SHP77 (cell line): Measurements from ENCODE around the gene CARF.
A peak's percentile ranks its signal among the peaks of the same experiment; 100 is the strongest.
"Not testable (repeated sequence)": the region's sequence is repeated elsewhere in the genome, so short reads cannot be mapped to it uniquely, and the experiment has no call there.

Experiments
- DNase-seq, 2 experiments: peaks; one replicate each; lab custom pipeline; 2025; lab: John Stamatoyannopoulos, UW

Gene CARF

DNA sequence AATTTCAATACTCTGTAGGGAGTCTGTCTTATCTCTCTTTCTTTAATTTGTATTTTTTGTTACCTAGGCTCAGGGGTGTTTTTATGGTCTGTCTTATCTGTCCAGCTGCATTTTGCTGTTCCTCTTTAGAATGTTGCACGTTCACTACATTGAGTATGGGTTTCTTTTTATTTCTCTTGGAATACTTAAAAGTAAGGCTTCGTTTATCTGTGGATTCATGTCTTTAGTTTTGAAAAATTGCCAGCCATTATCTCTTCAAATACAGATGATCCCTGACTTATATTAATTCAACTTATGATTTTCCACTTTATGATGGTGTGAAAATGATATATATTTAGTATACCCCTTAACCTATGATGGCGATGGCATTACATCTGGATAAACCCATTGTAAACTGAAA is 26.9 kb downstream of the CARF start:
- DNase-seq = no peak

GRCh38 chr2:202941771-202942170 is 29.7 kb downstream of the CARF start:
- no peak for DNase-seq

DNA sequence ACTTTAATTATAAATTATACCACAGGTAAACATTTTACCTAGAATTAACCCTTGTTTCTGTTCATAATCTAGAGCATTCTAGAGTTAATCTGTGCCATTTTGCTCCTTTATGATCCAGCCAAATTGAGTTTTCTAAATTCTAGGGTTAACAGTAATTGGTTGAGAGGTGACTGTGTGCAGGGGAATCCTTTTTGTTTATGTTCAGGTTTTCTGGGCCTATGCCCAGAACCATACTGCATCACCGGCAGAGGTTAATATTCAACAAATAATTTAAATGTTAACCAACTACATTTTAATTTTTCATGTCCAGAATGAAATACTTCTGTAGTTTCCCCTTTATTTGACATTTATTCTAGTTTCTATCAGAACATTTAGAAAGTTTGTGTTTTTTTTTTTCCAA is 32.3 kb downstream of the CARF start:
- DNase-seq = no peak

DNA sequence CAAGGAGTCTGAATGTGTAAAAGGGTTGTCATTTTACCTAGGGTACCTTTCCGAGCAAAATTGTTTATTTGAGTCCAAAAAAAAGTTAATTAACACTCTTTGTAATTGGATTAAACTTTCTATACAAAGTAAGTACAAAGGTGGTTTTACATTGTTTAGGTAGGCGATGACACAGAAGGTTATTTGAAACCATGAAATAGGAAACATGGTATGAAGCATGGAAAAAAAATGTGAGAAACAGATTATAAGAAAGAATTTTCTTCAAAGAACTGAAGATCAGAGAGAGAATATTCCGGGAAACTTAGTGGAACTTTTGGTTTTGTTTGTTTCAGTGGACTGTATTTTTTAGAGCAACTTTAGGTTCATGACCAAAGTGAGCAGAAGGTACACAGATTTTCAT is 32.7 kb downstream of the CARF start:
- no peak for DNase-seq

GRCh38 chr2:202945497-202945896 is 33.4 kb downstream of the CARF start:
- no peak for DNase-seq

DNA sequence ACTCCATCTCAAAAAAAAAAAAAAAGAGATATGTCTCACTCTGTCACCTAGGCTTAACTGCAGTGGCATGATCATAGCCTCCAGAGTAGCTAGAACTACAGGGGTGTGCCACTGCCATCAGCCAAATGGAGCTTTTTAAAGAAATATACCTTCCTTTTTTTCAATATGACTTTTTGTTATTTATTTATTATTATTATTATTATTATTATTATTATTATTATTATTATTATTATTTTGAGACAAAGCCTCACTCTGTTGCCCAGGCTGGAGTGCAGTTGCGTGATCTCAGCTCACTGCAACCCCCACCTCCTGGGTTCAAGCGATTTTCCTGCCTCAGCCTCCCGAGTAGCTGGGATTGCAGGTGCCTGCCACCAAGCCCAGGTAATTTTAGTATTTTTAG is 37.3 kb downstream of the CARF start:
- not testable (repeated sequence) for DNase-seq

DNA sequence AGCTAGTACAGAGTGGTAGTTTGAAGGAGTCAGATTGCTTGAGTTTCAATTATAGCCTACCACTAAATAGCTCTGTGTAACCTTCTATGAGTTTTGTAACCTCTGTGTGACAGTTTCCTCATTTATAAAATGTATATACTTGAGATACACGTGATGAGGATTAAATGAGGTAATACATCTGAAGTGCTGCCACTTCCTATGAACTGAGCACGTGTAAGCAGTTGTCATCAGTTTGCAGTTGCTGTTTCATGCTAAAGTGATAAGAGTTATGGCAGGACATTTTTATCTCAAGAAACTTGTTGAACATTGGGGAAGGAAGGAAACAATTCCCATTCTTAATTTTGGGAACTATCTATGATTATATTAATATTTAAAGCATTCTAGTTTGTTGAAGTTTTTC is 38.5 kb downstream of the CARF start:
- DNase-seq = no peak

GRCh38 chr2:202960524-202960923 is 48.4 kb downstream of the CARF start:
- no peak for DNase-seq

GRCh38 chr2:202963712-202964111 is 51.6 kb downstream of the CARF start:
- no peak for DNase-seq

DNA sequence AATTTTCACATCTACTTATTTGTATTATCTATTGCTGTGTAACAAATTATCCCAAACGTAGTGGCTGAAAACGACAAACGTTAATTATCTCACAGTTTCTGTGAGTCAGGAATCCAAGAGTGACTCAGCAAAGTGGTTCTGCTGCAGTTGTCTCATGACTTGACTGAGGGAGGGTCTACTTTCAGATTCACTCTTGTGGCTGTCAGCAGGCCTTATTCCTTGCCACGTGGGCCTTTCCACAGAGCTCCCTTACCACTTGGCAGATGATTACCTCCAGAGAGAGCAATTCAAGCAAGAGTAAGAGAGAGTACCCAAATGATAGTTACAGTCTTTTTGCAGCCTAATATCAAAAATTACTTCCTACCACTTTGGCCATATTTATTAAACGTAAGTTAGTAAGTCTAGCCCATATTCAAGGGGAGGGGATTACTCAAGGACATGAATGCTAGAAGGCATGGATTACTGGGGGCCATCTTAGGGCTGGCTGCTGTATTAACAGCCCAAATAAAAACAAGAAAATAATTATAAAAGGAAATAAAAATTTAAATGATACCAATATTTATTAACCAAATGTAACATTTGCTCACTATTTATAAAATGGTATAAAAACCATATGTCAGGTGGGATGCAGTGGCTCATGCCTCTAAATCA is 53.9 kb downstream of the CARF start:
- DNase-seq = peak; percentile 3 to 7

GRCh38 chr2:202969404-202969803 is 57.3 kb downstream of the CARF start:
- DNase-seq = not testable (repeated sequence)

DNA sequence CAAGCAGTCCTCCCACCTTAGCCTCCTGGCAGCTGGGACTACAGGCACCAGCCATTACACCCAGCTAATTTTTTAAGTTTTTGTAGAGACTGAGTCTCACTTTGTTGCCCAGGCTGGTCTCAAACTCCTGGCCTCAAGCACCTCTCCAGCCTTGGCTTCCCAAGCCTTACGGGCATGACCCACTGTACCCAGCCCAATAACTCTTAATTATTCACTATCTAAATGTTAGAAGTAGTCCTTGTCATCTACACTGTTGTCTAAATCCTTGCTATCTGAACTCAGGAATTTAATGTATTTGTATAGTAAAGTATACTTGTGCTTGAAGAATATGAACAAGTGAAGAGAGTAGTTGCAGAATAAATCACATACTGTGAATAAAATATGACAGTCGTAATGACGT is 64.7 kb downstream of the CARF start:
- DNase-seq = no peak

DNA sequence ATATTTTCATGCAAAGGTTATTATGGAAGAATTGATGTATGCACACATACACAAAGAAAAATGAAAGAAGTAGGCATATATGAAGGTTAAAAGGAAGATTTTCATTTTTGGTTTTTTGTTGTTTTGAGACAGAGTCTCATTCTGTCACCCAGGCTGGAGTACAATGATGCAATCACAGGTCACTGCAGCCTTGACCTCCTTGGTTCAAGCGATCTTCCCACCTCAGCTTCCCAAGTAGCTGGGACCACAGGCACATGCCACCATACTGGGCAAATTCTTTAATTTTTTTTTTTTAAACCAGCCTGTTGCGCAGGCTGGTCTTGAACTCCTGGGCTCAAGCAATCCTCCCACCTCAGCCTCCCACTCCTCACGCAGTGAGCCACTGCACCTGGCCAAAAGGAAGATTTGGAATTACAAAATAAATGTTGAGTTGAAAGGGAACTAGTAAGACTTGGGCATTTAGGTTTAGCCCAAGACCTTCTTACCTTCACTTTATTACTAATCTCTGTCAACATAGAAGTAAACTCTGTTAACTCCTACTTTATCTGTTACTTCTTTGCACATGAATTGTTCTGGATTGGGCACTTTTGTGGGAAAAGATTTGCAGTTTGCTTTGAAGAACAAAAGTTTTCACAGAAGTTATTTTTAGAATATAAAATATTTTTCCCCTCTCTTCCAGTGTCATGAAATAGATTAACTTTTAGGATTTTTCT is 70.9 kb downstream of the CARF start:
- no peak for DNase-seq

- DNase-seq = no peak
These were observed 77.7 kb downstream of the CARF start for GRCh38 chr2:202989749-202990148.

GRCh38 chr2:202990501-202990900 is 78.4 kb downstream of the CARF start:
- no peak for DNase-seq

GRCh38 chr2:202997113-202997512 is 85.0 kb downstream of the CARF start:
- DNase-seq = not testable (repeated sequence)

GRCh38 chr2:203002054-203002821 is 90.2 kb downstream of the CARF start:
- no peak for DNase-seq

- DNase-seq = no peak
These were observed 91.6 kb downstream of the CARF start for GRCh38 chr2:203003716-203004115.

DNA sequence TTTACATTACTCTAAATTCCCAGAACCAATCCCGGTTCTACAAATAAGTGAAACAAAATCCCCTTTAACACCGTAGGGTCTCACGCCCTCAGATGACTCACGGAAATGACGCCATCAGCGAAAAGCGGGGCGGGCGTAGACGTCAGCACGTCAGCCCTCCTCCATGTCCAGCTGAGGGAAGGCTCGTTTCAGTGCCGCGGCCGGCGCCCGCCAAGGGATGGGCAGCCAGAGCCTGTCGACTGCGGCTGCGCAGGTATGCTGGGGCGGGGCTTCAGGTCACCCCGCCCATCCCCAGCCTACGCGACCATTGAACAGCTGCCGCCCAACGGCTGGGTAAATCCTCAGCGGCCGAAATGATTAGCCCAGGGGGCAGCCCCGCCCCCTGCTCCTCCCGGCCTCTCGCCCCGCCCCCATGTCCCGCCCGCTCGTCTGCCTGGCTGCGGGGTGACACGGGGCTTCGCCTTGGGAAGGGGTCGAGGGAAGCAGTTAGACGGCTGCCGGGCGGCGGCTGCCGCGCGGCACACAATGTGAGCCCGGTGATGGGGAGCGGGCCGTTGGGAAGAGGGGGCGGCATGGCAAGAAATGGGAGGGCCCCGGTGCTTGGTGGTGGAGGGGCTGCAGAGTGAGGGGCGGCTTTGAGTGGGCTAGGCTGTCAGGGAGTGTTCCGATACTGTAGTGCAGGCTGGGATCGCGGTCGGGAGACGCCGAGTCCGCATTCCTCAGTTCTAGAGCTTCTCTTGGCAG is 102.6 kb downstream of the CARF start, which contains the start of gene NBEAL1:
TSS of gene NBEAL1 (plus strand) at position 420 of the 744 bp plus-strand sequence. CDS start 1,510 bp downstream, outside the sequence.
- peak; percentile 92 to 96 for DNase-seq

GRCh38 chr2:203016716-203017115 is 104.6 kb downstream of the CARF start:
- DNase-seq = no peak

DNA sequence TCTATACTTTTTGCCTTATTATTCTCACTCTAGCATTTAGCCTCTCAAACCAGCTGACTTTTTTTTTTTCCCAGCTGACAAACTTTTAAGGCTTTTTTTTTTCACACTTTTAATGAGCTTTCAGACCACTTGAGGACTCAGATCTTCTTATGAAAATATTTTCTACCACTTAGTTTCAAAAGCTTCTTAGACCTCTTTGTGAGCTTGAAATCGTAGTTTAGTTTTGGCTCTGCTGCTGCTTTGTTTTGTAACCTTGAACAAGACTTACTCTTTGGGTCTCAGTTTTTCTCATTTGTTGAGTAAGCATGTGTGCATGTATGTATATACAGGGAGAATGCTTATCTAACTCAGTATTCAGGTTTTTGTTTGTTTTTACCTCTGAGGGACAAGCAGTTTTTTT is 106.1 kb downstream of the CARF start:
- no peak for DNase-seq

GRCh38 chr2:203019142-203019541 is 107.1 kb downstream of the CARF start:
- DNase-seq = no peak
